GM11168 (cell line): ENCODE results near the gene TNP1.

ENCODE experiments used
- in situ Hi-C: fragments of 300-500 bp; cut with MboI; formaldehyde crosslinking; loops from one replicate; pipeline ENCODE4 v1.12.0; 2022; ENCODE audit warnings: low sequenced_read_pairs; ENCODE audit not compliant: unreplicated experiment

Gene TNP1

GRCh38 chr2:216859944-216860343, at the start of gene TNP1:
Gene TNP1 (minus strand): TSS chr2:216860064. CDS start chr2:216860034, 30 bp downstream.
- in situ Hi-C loops = no loop called here

- in situ Hi-C loops = no loop called here
These were observed 48.4 kb upstream of the TNP1 start for GRCh38 chr2:216908300-216908699.

GRCh38 chr2:216905649-216906329, 45.9 kb upstream of the TNP1 start:
- in situ Hi-C loops = no loop called here

- in situ Hi-C loops = no loop called here
These were observed 45.1 kb upstream of the TNP1 start for GRCh38 chr2:216904974-216905373.

GRCh38 chr2:216904554-216904953, 44.7 kb upstream of the TNP1 start:
- in situ Hi-C loops = no loop called here

- in situ Hi-C loops = no loop called here
These were observed 43.6 kb upstream of the TNP1 start for GRCh38 chr2:216903470-216903869.

GRCh38 chr2:216901273-216901672, 41.4 kb upstream of the TNP1 start:
- in situ Hi-C loops = no loop called here

- in situ Hi-C loops = no loop called here
These were observed 40.5 kb upstream of the TNP1 start for GRCh38 chr2:216900406-216900805.

GRCh38 chr2:216897561-216898203, 37.8 kb upstream of the TNP1 start:
- in situ Hi-C loops = no loop called here

- in situ Hi-C loops = no loop called here
These were observed 30.3 kb upstream of the TNP1 start for GRCh38 chr2:216890138-216890537.

GRCh38 chr2:216888887-216889622, 29.2 kb upstream of the TNP1 start:
- in situ Hi-C loops = no loop called here

- in situ Hi-C loops = no loop called here
These were observed 28.2 kb upstream of the TNP1 start for GRCh38 chr2:216888081-216888480.

GRCh38 chr2:216887138-216887537, 27.3 kb upstream of the TNP1 start:
- in situ Hi-C loops = no loop called here

- in situ Hi-C loops = no loop called here
These were observed 25.3 kb upstream of the TNP1 start for GRCh38 chr2:216885117-216885553.

- in situ Hi-C loops = no loop called here
These were observed 24.5 kb upstream of the TNP1 start for GRCh38 chr2:216884347-216884746.

GRCh38 chr2:216882876-216883275, 23.0 kb upstream of the TNP1 start:
- in situ Hi-C loops = no loop called here

GRCh38 chr2:216881411-216881810, 21.5 kb upstream of the TNP1 start:
- in situ Hi-C loops = no loop called here

- in situ Hi-C loops = no loop called here
These were observed 20.8 kb upstream of the TNP1 start for GRCh38 chr2:216880509-216881184.

GRCh38 chr2:216879727-216880508, 20.1 kb upstream of the TNP1 start:
- in situ Hi-C loops = no loop called here

- in situ Hi-C loops = no loop called here
These were observed 18.2 kb upstream of the TNP1 start for GRCh38 chr2:216878072-216878471.
